Measurements from ENCODE around the gene ARHGEF28. TPM values are rescaled to one million over a fixed set of nuclear protein-coding genes. Genes with fewer than 3 reads are reported as not detected.

The ARHGEF28 gene
- total and polyA plus RNA-seq, 2 donors (not counting 1 experiment from before 2014, with no cell fraction given): 2.3 to 34.3 TPM

- Histone ChIP-seq H3K27me3 (ENCODE audit: control insufficient read depth, insufficient read depth, low read length) (no peaks in the 10 kb centered on the region), H3K4me3 (replicated peaks in 1 of 4; ENCODE audit: control extremely low read depth in 1 of 4, insufficient read depth in 1 of 4, low read depth in 3 of 4, low read length in 4 of 4) (no peak overlapping the region), H3K36me3 (ENCODE audit: control insufficient read depth, insufficient read depth, low read length) (no peaks in the 10 kb centered on the region), H3K9ac (ENCODE audit: insufficient read depth, low read length) (no peak overlapping the region), H2AFZ (ENCODE audit: low read length) (no peak overlapping the region), H3K27ac (ENCODE audit: insufficient read depth, low read length) (no peak overlapping the region), H3K79me2 (ENCODE audit: control insufficient read depth, insufficient read depth, low read length) (no peaks in the 10 kb centered on the region), H3K4me1 (ENCODE audit: control insufficient read depth, extremely low read depth, insufficient read depth, low read length) (no peaks in the 10 kb centered on the region), H3K4me2 (ENCODE audit: extremely low read depth, insufficient read depth, low read length) (no peak overlapping the region), H3K9me3 (ENCODE audit: control insufficient read depth, insufficient read depth, low read depth, low read length) (no peaks in the 10 kb centered on the region), H4K20me1 (ENCODE audit: control insufficient read depth, extremely low read depth, insufficient read depth, low read length) (no peaks in the 10 kb centered on the region)
- no peak for DNase-seq (ENCODE audit: low read depth in 2 of 2)
- no peak for TF ChIP-seq CTCF (conservative IDR thresholded peaks at IDR 0.05 in 1 of 2, IDR thresholded peaks at IDR 0.05 in 1 of 2; ENCODE audit: low read depth in 1 of 2, low read length in 2 of 2)
- TF ChIP-seq EZH2 (IDR thresholded peaks at IDR 0.05; ENCODE audit: low read length, missing control alignments): no peak
These were observed 274.6 kb downstream of the ARHGEF28 start for GRCh38 chr5:73900566-73900965.

DNA sequence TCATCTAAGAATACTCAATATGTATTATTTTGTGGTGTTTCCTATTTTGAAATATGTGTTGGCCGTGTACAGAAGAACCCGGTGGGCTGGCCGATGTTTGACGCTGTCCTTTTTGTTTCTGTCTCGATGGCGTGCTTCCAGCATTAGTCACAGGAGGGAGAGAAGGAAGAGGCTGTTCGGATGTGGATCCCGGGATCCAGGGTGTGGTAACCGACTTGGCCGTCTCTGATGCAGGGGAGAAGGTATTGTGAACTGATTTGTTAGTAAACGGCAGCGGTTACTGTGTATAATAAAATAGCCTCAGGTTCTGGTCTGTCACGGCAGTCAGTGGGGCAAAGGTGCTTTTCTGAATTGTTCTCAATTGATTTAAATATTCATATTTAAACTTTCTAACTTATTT is 275.0 kb downstream of the ARHGEF28 start:
- Histone ChIP-seq H2AFZ (ENCODE audit: low read length) (no peak overlapping the region), H3K9me3 (ENCODE audit: control insufficient read depth, insufficient read depth, low read depth, low read length) (no peaks in the 10 kb centered on the region), H3K4me2 (ENCODE audit: extremely low read depth, insufficient read depth, low read length) (peak overlapping the region; percentile 7), H3K9ac (ENCODE audit: insufficient read depth, low read length) (no peak overlapping the region), H3K4me3 (replicated peaks in 1 of 4; ENCODE audit: control extremely low read depth in 1 of 4, insufficient read depth in 1 of 4, low read depth in 3 of 4, low read length in 4 of 4) (no peak overlapping the region), H3K36me3 (ENCODE audit: control insufficient read depth, insufficient read depth, low read length) (no peaks in the 10 kb centered on the region), H3K27me3 (ENCODE audit: control insufficient read depth, insufficient read depth, low read length) (no peaks in the 10 kb centered on the region), H3K4me1 (ENCODE audit: control insufficient read depth, extremely low read depth, insufficient read depth, low read length) (no peaks in the 10 kb centered on the region), H3K79me2 (ENCODE audit: control insufficient read depth, insufficient read depth, low read length) (no peaks in the 10 kb centered on the region), H3K27ac (ENCODE audit: insufficient read depth, low read length) (no peak overlapping the region), H4K20me1 (ENCODE audit: control insufficient read depth, extremely low read depth, insufficient read depth, low read length) (no peaks in the 10 kb centered on the region)
- TF ChIP-seq CTCF (conservative IDR thresholded peaks at IDR 0.05 in 1 of 2, IDR thresholded peaks at IDR 0.05 in 1 of 2; ENCODE audit: low read depth in 1 of 2, low read length in 2 of 2): no peak
- no peak for TF ChIP-seq EZH2 (IDR thresholded peaks at IDR 0.05; ENCODE audit: low read length, missing control alignments)
- peak; percentile 81 to 86 for DNase-seq (ENCODE audit: low read depth in 2 of 2)

GRCh38 chr5:73901455-73901854 is 275.5 kb downstream of the ARHGEF28 start:
- no peak overlapping the region for H3K9ac ChIP-seq (ENCODE audit: insufficient read depth, low read length)
- peak overlapping the region; percentile 7 for H3K4me2 ChIP-seq (ENCODE audit: extremely low read depth, insufficient read depth, low read length)

More at GRCh38 chr5:73901455-73901854, 275.5 kb downstream of the ARHGEF28 start:
- H3K9me3 ChIP-seq (ENCODE audit: control insufficient read depth, insufficient read depth, low read depth, low read length): no peaks in the 10 kb centered on the region
- H3K4me1 ChIP-seq (ENCODE audit: control insufficient read depth, extremely low read depth, insufficient read depth, low read length): no peaks in the 10 kb centered on the region
- TF ChIP-seq EZH2 (IDR thresholded peaks at IDR 0.05; ENCODE audit: low read length, missing control alignments): no peak
- H2AFZ ChIP-seq (ENCODE audit: low read length): no peak overlapping the region
- no peak overlapping the region for H3K27ac ChIP-seq (ENCODE audit: insufficient read depth, low read length)
- no peak overlapping the region for H3K4me3 ChIP-seq (replicated peaks in 1 of 4; ENCODE audit: control extremely low read depth in 1 of 4, insufficient read depth in 1 of 4, low read depth in 3 of 4, low read length in 4 of 4)
- no peaks in the 10 kb centered on the region for H3K79me2 ChIP-seq (ENCODE audit: control insufficient read depth, insufficient read depth, low read length)
- no peaks in the 10 kb centered on the region for H4K20me1 ChIP-seq (ENCODE audit: control insufficient read depth, extremely low read depth, insufficient read depth, low read length)
- no peaks in the 10 kb centered on the region for H3K27me3 ChIP-seq (ENCODE audit: control insufficient read depth, insufficient read depth, low read length)
- DNase-seq (ENCODE audit: low read depth in 2 of 2): no peak
- no peaks in the 10 kb centered on the region for H3K36me3 ChIP-seq (ENCODE audit: control insufficient read depth, insufficient read depth, low read length)

Measured in fibroblast of lung (primary cell).